Measurements from ENCODE around the gene EIPR1. TPM values are rescaled to one million over a fixed set of nuclear protein-coding genes. Genes with fewer than 3 reads are reported as not detected.

The EIPR1 gene
- total RNA-seq, 2 donors from 2014 or later, result 13.5 TPM

- WGBS, 2 donors, result 97 to 99% methylated on average over 6 of the region's 6 CpGs
- no peak overlapping the region for H3K27ac ChIP-seq
- no peak for ATAC-seq
- peaks cover 0 to 3% (median 0%) of the 10 kb centered on the region in 3 donors for H3K9me3 ChIP-seq
- no peaks in the 10 kb centered on the region for H3K27me3 ChIP-seq
- TF ChIP-seq CTCF (IDR thresholded peaks at IDR 0.05), result no peak
- TF ChIP-seq POLR2A (IDR thresholded peaks at IDR 0.05), result no peak
- H3K4me1 ChIP-seq, result no peaks in the 10 kb centered on the region
- no peak for DNase-seq
- H3K36me3 ChIP-seq (replicated peaks in 1 of 2; ENCODE audit: insufficient read depth in 1 of 2, low read depth in 2 of 2), result no peaks in the 10 kb centered on the region
- no peak overlapping the region for H3K4me3 ChIP-seq
- intact Hi-C loops (cut with DNase I), result no loop called here
These were observed 216.8 kb downstream of the EIPR1 start for GRCh38 chr2:3160751-3161330.

- Histone ChIP-seq H3K27ac (no peak overlapping the region), H3K27me3 (no peaks in the 10 kb centered on the region), H3K4me3 (no peak overlapping the region), H3K9me3 (peaks cover 0 to 3% (median 0%) of the 10 kb centered on the region in 3 donors), H3K4me1 (no peaks in the 10 kb centered on the region), H3K36me3 (replicated peaks in 1 of 2; ENCODE audit: insufficient read depth in 1 of 2, low read depth in 2 of 2) (no peaks in the 10 kb centered on the region)
- DNase-seq, result no peak
- 82 to 86% methylated on average over 15 to 22 of the region's 23 CpGs for WGBS, 2 donors
- intact Hi-C loops (cut with DNase I), result no loop called here
- ATAC-seq, result no peak
- no peak for TF ChIP-seq CTCF (IDR thresholded peaks at IDR 0.05)
- TF ChIP-seq POLR2A (IDR thresholded peaks at IDR 0.05), result no peak
These were observed 217.7 kb downstream of the EIPR1 start for GRCh38 chr2:3159782-3160545.

GRCh38 chr2:3154700-3155099, 222.9 kb downstream of the EIPR1 start:
- DNase-seq, result no peak
- TF ChIP-seq POLR2A (IDR thresholded peaks at IDR 0.05), result no peak
- TF ChIP-seq CTCF (IDR thresholded peaks at IDR 0.05), result no peak
- no peaks in the 10 kb centered on the region for H3K4me1 ChIP-seq
- no peak overlapping the region for H3K4me3 ChIP-seq
- intact Hi-C loops (cut with DNase I), result no loop called here
- H3K36me3 ChIP-seq (replicated peaks in 1 of 2; ENCODE audit: insufficient read depth in 1 of 2, low read depth in 2 of 2), result no peaks in the 10 kb centered on the region
- no peaks in the 10 kb centered on the region for H3K27me3 ChIP-seq
- WGBS, 2 donors, result 89 to 98% methylated on average over 5 to 9 of the region's 9 CpGs
- H3K27ac ChIP-seq, result no peak overlapping the region
- peaks cover 0 to 8% (median 0%) of the 10 kb centered on the region in 3 donors for H3K9me3 ChIP-seq
- no peak for ATAC-seq

GRCh38 chr2:3154146-3154545, 223.5 kb downstream of the EIPR1 start:
- WGBS, 2 donors, result 67 to 79% methylated on average over 7 of the region's 7 CpGs
- ATAC-seq (no peak), DNase-seq (no peak)
- H3K36me3 ChIP-seq (replicated peaks in 1 of 2; ENCODE audit: insufficient read depth in 1 of 2, low read depth in 2 of 2), result no peaks in the 10 kb centered on the region
- peaks cover 0 to 8% (median 0%) of the 10 kb centered on the region in 3 donors for H3K9me3 ChIP-seq
- H3K27me3 ChIP-seq, result no peaks in the 10 kb centered on the region
- TF ChIP-seq CTCF (IDR thresholded peaks at IDR 0.05) (no peak), POLR2A (IDR thresholded peaks at IDR 0.05) (no peak)
- intact Hi-C loops (cut with DNase I), result no loop called here
- H3K4me1 ChIP-seq, result no peaks in the 10 kb centered on the region
- H3K4me3 ChIP-seq, result no peak overlapping the region
- no peak overlapping the region for H3K27ac ChIP-seq
